ENCODE measurements around the gene KCNA5.

KCNA5 gene

GRCh38 chr12:5043589-5044419 is at the start of gene KCNA5:
Gene KCNA5 (plus strand): TSS chr12:5043879. CDS start chr12:5044148, 269 bp downstream.
- Histone ChIP-seq H3K4me3 (ENCODE audit: low read depth, low read length) (no peak within 1 kb of the TSS), H3K27me3 (ENCODE audit: insufficient read depth, low read length) (no peaks in the 10 kb centered on the region), H3K4me1 (ENCODE audit: control insufficient read depth, insufficient read depth, low read length, unreplicated experiment) (no peaks in the 10 kb centered on the region), H2AFZ (ENCODE audit: low read length, unreplicated experiment) (no peak within 1 kb of the TSS), H3K79me2 (ENCODE audit: control insufficient read depth, insufficient read depth, low read length, unreplicated experiment) (no peaks in the 10 kb centered on the region), H3K27ac (ENCODE audit: low read depth, low read length) (no peak within 1 kb of the TSS), H3K36me3 (ENCODE audit: insufficient read depth, low read length) (no peaks in the 10 kb centered on the region)

DNA sequence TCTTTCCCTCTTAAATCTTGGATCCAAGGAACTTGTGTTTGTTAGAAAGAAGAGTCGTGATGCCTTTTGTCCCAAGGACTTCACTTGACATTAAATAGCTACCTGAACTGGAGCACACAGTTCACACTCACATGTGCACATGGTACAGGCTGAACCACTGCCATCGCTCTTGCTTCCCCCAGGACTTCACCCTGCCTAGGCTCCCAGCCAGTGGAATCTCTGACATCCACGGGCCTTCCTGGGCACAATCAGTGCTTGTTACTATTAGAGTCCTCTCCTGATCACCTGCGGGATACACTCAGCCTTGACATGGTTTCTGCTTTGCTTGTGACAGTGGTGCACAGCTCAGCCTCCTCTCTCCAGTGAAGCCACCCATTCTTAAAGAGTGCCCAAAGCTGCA is 49.1 kb upstream of the KCNA5 start:
- Histone ChIP-seq H3K79me2 (ENCODE audit: control insufficient read depth, insufficient read depth, low read length, unreplicated experiment) (no peaks in the 10 kb centered on the region), H3K27me3 (ENCODE audit: insufficient read depth, low read length) (no peaks in the 10 kb centered on the region), H3K4me3 (ENCODE audit: low read depth, low read length) (no peak overlapping the region), H3K27ac (ENCODE audit: low read depth, low read length) (no peak overlapping the region), H3K36me3 (ENCODE audit: insufficient read depth, low read length) (no peaks in the 10 kb centered on the region), H2AFZ (ENCODE audit: low read length, unreplicated experiment) (no peak overlapping the region), H3K4me1 (ENCODE audit: control insufficient read depth, insufficient read depth, low read length, unreplicated experiment) (no peaks in the 10 kb centered on the region)

DNA sequence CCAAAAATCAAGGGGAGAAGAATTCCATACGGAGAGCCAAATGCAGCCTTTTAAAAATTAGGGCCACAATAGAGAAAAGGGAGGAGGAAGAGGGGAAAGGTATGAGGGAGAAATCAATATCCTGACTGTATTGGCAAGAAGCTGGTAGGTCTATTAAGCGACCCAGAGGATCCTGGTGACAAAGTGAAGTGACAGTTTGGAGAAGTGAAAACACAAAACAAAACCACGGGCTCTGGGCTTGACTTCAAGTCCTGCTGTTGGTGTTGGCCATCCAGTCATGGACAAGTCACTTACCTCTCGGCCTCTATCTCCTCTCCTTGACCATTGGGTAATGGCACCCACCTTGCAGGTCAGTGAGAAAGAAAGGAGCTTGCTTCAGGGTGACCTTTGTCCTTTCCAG is 47.0 kb upstream of the KCNA5 start:
- no peaks in the 10 kb centered on the region for H3K36me3 ChIP-seq (ENCODE audit: insufficient read depth, low read length)
- H3K4me1 ChIP-seq (ENCODE audit: control insufficient read depth, insufficient read depth, low read length, unreplicated experiment) = no peaks in the 10 kb centered on the region
- no peak overlapping the region for H2AFZ ChIP-seq (ENCODE audit: low read length, unreplicated experiment)
- H3K4me3 ChIP-seq (ENCODE audit: low read depth, low read length) = no peak overlapping the region
- H3K27me3 ChIP-seq (ENCODE audit: insufficient read depth, low read length) = no peaks in the 10 kb centered on the region
- no peaks in the 10 kb centered on the region for H3K79me2 ChIP-seq (ENCODE audit: control insufficient read depth, insufficient read depth, low read length, unreplicated experiment)
- H3K27ac ChIP-seq (ENCODE audit: low read depth, low read length) = no peak overlapping the region

- H3K27ac ChIP-seq (ENCODE audit: low read depth, low read length) = no peak overlapping the region
- H2AFZ ChIP-seq (ENCODE audit: low read length, unreplicated experiment) = no peak overlapping the region
- H3K36me3 ChIP-seq (ENCODE audit: insufficient read depth, low read length) = no peaks in the 10 kb centered on the region
- no peaks in the 10 kb centered on the region for H3K27me3 ChIP-seq (ENCODE audit: insufficient read depth, low read length)
- no peaks in the 10 kb centered on the region for H3K79me2 ChIP-seq (ENCODE audit: control insufficient read depth, insufficient read depth, low read length, unreplicated experiment)
- H3K4me1 ChIP-seq (ENCODE audit: control insufficient read depth, insufficient read depth, low read length, unreplicated experiment) = no peaks in the 10 kb centered on the region
- no peak overlapping the region for H3K4me3 ChIP-seq (ENCODE audit: low read depth, low read length)
These were observed 45.7 kb upstream of the KCNA5 start for GRCh38 chr12:4997939-4998338.

DNA sequence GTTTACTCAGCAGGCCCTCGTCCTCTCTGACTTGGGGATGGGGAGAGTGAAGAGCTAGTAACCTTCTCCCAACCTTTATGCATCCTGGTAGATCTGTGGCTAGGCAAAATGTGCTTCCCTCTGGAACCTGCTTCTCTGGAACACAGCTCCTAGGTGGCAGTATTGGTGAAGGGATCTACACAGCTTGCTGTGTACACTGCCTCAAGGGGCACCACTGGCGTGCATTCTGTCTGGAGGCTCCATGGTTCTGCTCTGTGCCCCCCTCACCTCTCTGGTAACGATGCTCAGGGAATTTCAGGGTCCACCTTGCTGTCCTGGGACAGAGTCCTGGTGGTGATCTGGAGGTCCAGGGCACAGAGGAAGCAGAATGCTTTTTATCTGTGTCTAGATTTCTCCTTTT is 43.5 kb upstream of the KCNA5 start:
- Histone ChIP-seq H2AFZ (ENCODE audit: low read length, unreplicated experiment) (no peak overlapping the region), H3K36me3 (ENCODE audit: insufficient read depth, low read length) (no peaks in the 10 kb centered on the region), H3K27me3 (ENCODE audit: insufficient read depth, low read length) (no peaks in the 10 kb centered on the region)

DNA sequence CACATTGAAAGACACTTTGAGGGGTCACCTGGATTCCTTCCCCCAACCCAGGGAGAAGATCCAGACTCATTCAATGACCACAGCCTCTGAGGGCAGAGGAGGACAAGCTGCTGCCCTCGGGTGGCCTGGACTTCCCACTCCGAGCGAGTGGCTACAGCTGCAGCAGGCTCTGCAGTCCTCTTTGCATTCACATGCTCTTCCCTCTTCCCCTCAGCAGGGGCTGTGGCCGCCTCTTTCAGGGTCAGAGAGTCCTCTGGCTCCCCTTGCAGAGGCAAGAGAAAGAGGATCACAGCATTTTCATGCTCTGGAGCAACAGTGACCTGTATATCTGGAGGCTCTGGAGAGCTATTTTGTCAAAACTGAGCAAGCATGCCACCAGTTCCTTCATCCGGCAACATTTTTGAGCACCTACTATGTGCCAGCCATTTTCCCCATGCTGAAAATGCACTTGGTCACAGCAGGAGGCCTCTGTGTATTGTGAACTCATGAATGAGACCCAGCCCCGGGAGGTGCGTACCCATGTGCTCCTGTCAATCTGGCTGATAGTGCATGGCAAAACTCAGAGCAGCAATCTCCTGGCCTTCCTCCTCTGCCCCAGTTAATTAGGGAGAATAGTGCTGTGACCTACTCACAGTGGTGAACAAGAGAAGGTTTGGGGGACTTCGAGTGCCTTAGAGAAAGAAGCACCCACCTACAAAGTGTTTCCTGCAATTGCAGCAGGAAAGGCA is 42.9 kb upstream of the KCNA5 start:
- Histone ChIP-seq H3K79me2 (ENCODE audit: control insufficient read depth, insufficient read depth, low read length, unreplicated experiment) (no peaks in the 10 kb centered on the region), H3K4me3 (ENCODE audit: low read depth, low read length) (no peak overlapping the region), H3K27ac (ENCODE audit: low read depth, low read length) (no peak overlapping the region), H3K36me3 (ENCODE audit: insufficient read depth, low read length) (no peaks in the 10 kb centered on the region), H2AFZ (ENCODE audit: low read length, unreplicated experiment) (no peak overlapping the region), H3K4me1 (ENCODE audit: control insufficient read depth, insufficient read depth, low read length, unreplicated experiment) (no peaks in the 10 kb centered on the region), H3K27me3 (ENCODE audit: insufficient read depth, low read length) (no peaks in the 10 kb centered on the region)

More for the DNA sequence above, 43.5 kb upstream of the KCNA5 start:
- Histone ChIP-seq H3K4me1 (ENCODE audit: control insufficient read depth, insufficient read depth, low read length, unreplicated experiment) (no peaks in the 10 kb centered on the region), H3K4me3 (ENCODE audit: low read depth, low read length) (no peak overlapping the region), H3K27ac (ENCODE audit: low read depth, low read length) (no peak overlapping the region), H3K79me2 (ENCODE audit: control insufficient read depth, insufficient read depth, low read length, unreplicated experiment) (no peaks in the 10 kb centered on the region)

GRCh38 chr12:5003025-5003666 is 40.5 kb upstream of the KCNA5 start:
- Histone ChIP-seq H3K36me3 (ENCODE audit: insufficient read depth, low read length) (no peaks in the 10 kb centered on the region), H3K4me1 (ENCODE audit: control insufficient read depth, insufficient read depth, low read length, unreplicated experiment) (no peaks in the 10 kb centered on the region), H3K27me3 (ENCODE audit: insufficient read depth, low read length) (no peaks in the 10 kb centered on the region), H2AFZ (ENCODE audit: low read length, unreplicated experiment) (no peak overlapping the region), H3K27ac (ENCODE audit: low read depth, low read length) (no peak overlapping the region), H3K79me2 (ENCODE audit: control insufficient read depth, insufficient read depth, low read length, unreplicated experiment) (no peaks in the 10 kb centered on the region), H3K4me3 (ENCODE audit: low read depth, low read length) (no peak overlapping the region)

DNA sequence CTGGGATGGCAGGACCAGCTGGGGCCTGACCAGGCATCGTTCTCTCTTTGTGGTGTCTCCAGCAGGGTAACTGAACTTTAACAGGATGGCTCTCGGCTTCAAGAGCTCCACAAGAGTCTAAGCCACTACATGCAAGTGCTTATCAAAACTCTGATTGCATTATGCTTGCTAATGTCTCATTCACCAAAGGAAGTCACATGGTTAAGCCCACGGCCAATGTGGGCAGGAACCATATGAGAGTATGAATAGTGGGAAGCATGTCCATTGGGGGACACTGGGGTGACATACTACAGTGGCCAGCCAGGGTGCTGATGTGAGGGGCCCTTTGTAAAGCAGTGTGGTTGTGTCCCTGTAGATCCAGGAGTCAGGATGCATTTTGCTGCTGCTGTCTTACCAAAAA is 35.0 kb upstream of the KCNA5 start:
- no peaks in the 10 kb centered on the region for H3K79me2 ChIP-seq (ENCODE audit: control insufficient read depth, insufficient read depth, low read length, unreplicated experiment)
- no peak overlapping the region for H2AFZ ChIP-seq (ENCODE audit: low read length, unreplicated experiment)
- no peak overlapping the region for H3K4me3 ChIP-seq (ENCODE audit: low read depth, low read length)
- H3K36me3 ChIP-seq (ENCODE audit: insufficient read depth, low read length) = no peaks in the 10 kb centered on the region
- no peaks in the 10 kb centered on the region for H3K4me1 ChIP-seq (ENCODE audit: control insufficient read depth, insufficient read depth, low read length, unreplicated experiment)
- H3K27ac ChIP-seq (ENCODE audit: low read depth, low read length) = no peak overlapping the region
- H3K27me3 ChIP-seq (ENCODE audit: insufficient read depth, low read length) = no peaks in the 10 kb centered on the region

DNA sequence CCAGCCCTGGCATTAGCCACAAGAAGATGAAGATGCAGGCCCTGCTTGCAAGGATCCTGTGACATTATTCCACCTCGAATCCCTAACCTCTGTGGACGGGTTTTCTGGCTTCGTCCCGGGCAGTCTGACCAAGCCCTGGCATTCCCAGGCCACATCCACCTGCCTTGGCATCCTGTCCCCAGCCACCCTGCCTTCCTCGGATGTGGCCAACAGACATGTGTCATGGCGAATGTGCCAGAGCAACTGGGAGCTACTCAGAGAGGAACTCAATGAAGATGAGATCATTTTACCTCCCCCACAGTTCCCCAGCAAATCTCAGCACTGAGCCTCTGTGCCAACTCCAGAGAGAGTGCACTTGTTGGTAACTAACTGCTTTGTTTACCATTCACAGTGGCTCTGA is 33.5 kb upstream of the KCNA5 start:
- Histone ChIP-seq H3K4me3 (ENCODE audit: low read depth, low read length) (no peak overlapping the region), H3K27ac (ENCODE audit: low read depth, low read length) (no peak overlapping the region), H3K79me2 (ENCODE audit: control insufficient read depth, insufficient read depth, low read length, unreplicated experiment) (no peaks in the 10 kb centered on the region), H3K27me3 (ENCODE audit: insufficient read depth, low read length) (no peaks in the 10 kb centered on the region), H3K36me3 (ENCODE audit: insufficient read depth, low read length) (no peaks in the 10 kb centered on the region), H2AFZ (ENCODE audit: low read length, unreplicated experiment) (no peak overlapping the region), H3K4me1 (ENCODE audit: control insufficient read depth, insufficient read depth, low read length, unreplicated experiment) (no peaks in the 10 kb centered on the region)

- H3K27me3 ChIP-seq (ENCODE audit: insufficient read depth, low read length) = no peaks in the 10 kb centered on the region
These were observed 31.3 kb upstream of the KCNA5 start for GRCh38 chr12:5012337-5012736.

More at GRCh38 chr12:5012337-5012736, 31.3 kb upstream of the KCNA5 start:
- Histone ChIP-seq H3K4me1 (ENCODE audit: control insufficient read depth, insufficient read depth, low read length, unreplicated experiment) (no peaks in the 10 kb centered on the region), H3K4me3 (ENCODE audit: low read depth, low read length) (no peak overlapping the region), H3K27ac (ENCODE audit: low read depth, low read length) (no peak overlapping the region), H3K36me3 (ENCODE audit: insufficient read depth, low read length) (no peaks in the 10 kb centered on the region), H2AFZ (ENCODE audit: low read length, unreplicated experiment) (no peak overlapping the region), H3K79me2 (ENCODE audit: control insufficient read depth, insufficient read depth, low read length, unreplicated experiment) (no peaks in the 10 kb centered on the region)
